SK-N-SH (cell line): ENCODE data around the gene ISX. TPM values are rescaled to one million over a fixed set of nuclear protein-coding genes. Genes with fewer than 3 reads are reported as not detected.

ENCODE experiments used
- CTCF ChIA-PET: fragments of 300-600, 350-600 bp; formaldehyde crosslinking; extraction: SDS; loops from one replicate; lab custom pipeline; 2021; lab: Yijun Ruan, JAX
- POLR2A ChIA-PET: fragments of 350-600 bp; sonication (Branson Sonifier 250); formaldehyde crosslinking; extraction: SDS; loops from one replicate; lab custom pipeline; 2020; ENCODE audit warnings: antibody characterized with exemption, inconsistent platforms; lab: Yijun Ruan, JAX
- DNase-seq: peaks from one replicate; pipeline ENCODE4 v3.0.0; 2012
- H2AFZ ChIP-seq: fragments of 200-600 bp; sonication (generic); 2 replicates; pipeline ENCODE4 v1.8.1; 2016; ENCODE audit warnings: antibody characterized with exemption, mild to moderate bottlenecking, low read depth
- H3F3A ChIP-seq: fragments of 200-600 bp; sonication (generic); replicated peaks from 2 replicates; pipeline ENCODE3; 2016; ENCODE audit warnings: antibody characterized with exemption, mild to moderate bottlenecking; ENCODE audit not compliant: insufficient read depth
- H3K27ac ChIP-seq, 2 experiments: fragments of 200-500 bp in 1 of 2; fragments of 200-600 bp in 1 of 2; sonication (Bioruptor generic) in 1 of 2; sonication (generic), shearing (Covaris generic) in 1 of 2; 2 replicates each; pipeline versions ENCODE4 v1.5.1 to v1.6.1; 2014 to 2016; ENCODE audit warnings: low read depth in 2 of 2, inconsistent platforms in 1 of 2, low read length in 1 of 2, mild to moderate bottlenecking in 1 of 2, mixed read lengths in 1 of 2
- H3K27me3 ChIP-seq: fragments of 200-600 bp; sonication (generic), shearing (Covaris generic); 2 replicates; pipeline ENCODE4 v1.6.1; 2016; ENCODE audit warnings: mixed run types; ENCODE audit not compliant: insufficient read depth
- H3K36me3 ChIP-seq, 2 experiments: fragments of 200-500 bp in 1 of 2; fragments of 200-600 bp in 1 of 2; sonication (Bioruptor generic) in 1 of 2; sonication (generic) in 1 of 2; replicated peaks in 1 of 2; 2 replicates each; pipeline versions ENCODE3 to v1.5.1; 2014 to 2016; ENCODE audit warnings: low read length in 1 of 2, mild to moderate bottlenecking in 1 of 2; ENCODE audit not compliant: insufficient read depth in 2 of 2, control insufficient read depth in 1 of 2
- H3K4me1 ChIP-seq, 2 experiments: fragments of 200-500 bp in 1 of 2; fragments of 200-600 bp in 1 of 2; sonication (Bioruptor generic) in 1 of 2; sonication (generic), shearing (Covaris generic) in 1 of 2; 2 replicates each; pipeline versions ENCODE4 v1.5.1 to v1.6.1; 2014 to 2016; ENCODE audit warnings: low read depth in 1 of 2, low read length in 1 of 2, mixed run types in 1 of 2; ENCODE audit not compliant: insufficient read depth in 2 of 2, control insufficient read depth in 1 of 2
- H3K4me2 ChIP-seq: fragments of 200-600 bp; sonication (generic), shearing (Covaris generic); 2 replicates; pipeline ENCODE4 v1.6.1; 2017; ENCODE audit warnings: mixed run types
- H3K4me3 ChIP-seq, 2 experiments: fragments of 200-500 bp in 1 of 2; fragments of 200-600 bp in 1 of 2; sonication (Bioruptor generic) in 1 of 2; sonication (generic), shearing (Covaris generic) in 1 of 2; 2 replicates each; pipeline versions ENCODE4 v1.5.1 to v1.8.1; 2014 to 2016; ENCODE audit warnings: low read depth in 2 of 2, inconsistent platforms in 1 of 2, low read length in 1 of 2, mild to moderate bottlenecking in 1 of 2, mixed read lengths in 1 of 2, moderate library complexity in 1 of 2
- H3K79me2 ChIP-seq: fragments of 200-600 bp; sonication (generic); 2 replicates; pipeline ENCODE4 v1.8.1; 2017; ENCODE audit warnings: mild to moderate bottlenecking; ENCODE audit not compliant: insufficient read depth
- H3K9ac ChIP-seq: fragments of 200-600 bp; sonication (generic); 2 replicates; pipeline ENCODE4 v1.6.1; 2017; ENCODE audit warnings: mixed run types
- H3K9me2 ChIP-seq: fragments of 200-600 bp; sonication (generic); 2 replicates; pipeline ENCODE4 v1.6.1; 2017; ENCODE audit warnings: mixed run types
- H3K9me3 ChIP-seq: fragments of 200-600 bp; sonication (generic); 2 replicates; pipeline ENCODE4 v1.6.1; 2017; ENCODE audit warnings: mixed run types, mild to moderate bottlenecking, moderate library complexity
- H4K20me1 ChIP-seq: fragments of 200-600 bp; sonication (generic); 2 replicates; pipeline ENCODE4 v1.6.1; 2017; ENCODE audit warnings: mild to moderate bottlenecking, mixed run types; ENCODE audit not compliant: insufficient read depth
- CHD2 ChIP-seq: fragments of 150-350 bp; IDR thresholded peaks from 2 replicates; pipeline ENCODE4 v1.6.1; 2018; ENCODE audit warnings: low read length; ENCODE audit not compliant: partially characterized antibody
- ELF1 ChIP-seq: IDR thresholded peaks from 2 replicates; pipeline ENCODE4 v1.4.0; 2012
- EP300 ChIP-seq, 2 experiments: IDR thresholded peaks; 2 replicates each; pipeline versions ENCODE4 v1.4.0 to v1.6.1; 2012; ENCODE audit warnings: borderline replicate concordance in 1 of 2, low read depth in 1 of 2, low read length in 1 of 2
- EZH2phosphoT487 ChIP-seq: fragments of 200-600 bp; sonication (generic); IDR thresholded peaks from 2 replicates; pipeline ENCODE4 v1.6.1; 2017; ENCODE audit warnings: low read depth, mixed run types, mild to moderate bottlenecking, antibody characterized with exemption, moderate library complexity, borderline replicate concordance
- FOSL2 ChIP-seq: IDR thresholded peaks from 2 replicates; pipeline ENCODE4 v1.4.0; 2012; ENCODE audit warnings: low read depth, mild to moderate bottlenecking, moderate library complexity, borderline replicate concordance
- FOXM1 ChIP-seq: IDR thresholded peaks from 2 replicates; pipeline ENCODE4 v1.4.0; 2012; ENCODE audit warnings: low read depth, mild to moderate bottlenecking
- GABPA ChIP-seq: IDR thresholded peaks from 2 replicates; pipeline ENCODE4 v1.4.0; 2012; ENCODE audit warnings: low read depth, mild to moderate bottlenecking
- JUND ChIP-seq: IDR thresholded peaks from 2 replicates; pipeline ENCODE4 v1.4.0; 2012
- MXI1 ChIP-seq: IDR thresholded peaks from 2 replicates; pipeline ENCODE4 v1.6.1; 2012; ENCODE audit warnings: mild to moderate bottlenecking, low read depth, low read length, improper control_type of control experiment
- POLR2AphosphoS5 ChIP-seq: IDR thresholded peaks from 2 replicates; pipeline ENCODE4 v1.6.1; 2012; ENCODE audit warnings: low read depth, low read length
- RAD21 ChIP-seq: IDR thresholded peaks from 2 replicates; pipeline ENCODE4 v1.6.1; 2012; ENCODE audit warnings: mild to moderate bottlenecking, low read length
- RFX5 ChIP-seq: IDR thresholded peaks from 2 replicates; pipeline ENCODE4 v1.6.1; 2012; ENCODE audit warnings: mild to moderate bottlenecking, improper control_type of control experiment, low read length
- TEAD4 ChIP-seq: IDR thresholded peaks from 2 replicates; pipeline ENCODE4 v1.4.0; 2012; ENCODE audit warnings: mild to moderate bottlenecking, borderline replicate concordance; ENCODE audit not compliant: insufficient read depth
- YY1 ChIP-seq: IDR thresholded peaks from 2 replicates; pipeline ENCODE4 v1.4.0; 2012; ENCODE audit warnings: low read depth, mild to moderate bottlenecking
- WGBS: methylation state at CpG from one replicate; pipeline ENCODE4 v1.1.6; 2017; ENCODE audit warnings: low lambda C conversion rate; 5-methylcytosine and 5-hydroxymethylcytosine counted together
- polyA plus RNA-seq, 3 experiments: library from polyadenylated mRNA; depleted of rRNA; stranded (reverse); fragments of >200 nt; gene quantifications; 2 replicates each; pipeline ENCODE4 v1.2.3, GENCODE V29; 2012
- TF ChIP-seq, protein P1 (sequence below): IDR thresholded peaks from 2 replicates; pipeline ENCODE4 v1.4.0; 2012; ENCODE audit warnings: low read depth, borderline replicate concordance
- TF ChIP-seq, protein P2 (sequence below): fragments of 150-350 bp; IDR thresholded peaks from 2 replicates; pipeline ENCODE4 v1.6.1; 2017; ENCODE audit warnings: antibody characterized with exemption, low read length, low read depth, borderline replicate concordance
- TF ChIP-seq, protein P3 (sequence below): IDR thresholded peaks from 2 replicates; pipeline ENCODE4; 2012
- TF ChIP-seq, protein P4 (sequence below): fragments of 200-600 bp; sonication (generic); IDR thresholded peaks from 2 replicates; pipeline ENCODE4 v1.6.1; 2017; ENCODE audit warnings: antibody characterized with exemption, mild to moderate bottlenecking, moderate library complexity
- TF ChIP-seq, protein P5 (sequence below): IDR thresholded peaks from 2 replicates; pipeline ENCODE4 v1.4.0; 2012; ENCODE audit warnings: low read depth
- TF ChIP-seq, protein P6 (sequence below): fragments of 150-350 bp; IDR thresholded peaks from 2 replicates; pipeline ENCODE4 v1.6.1; 2016; ENCODE audit warnings: mild to moderate bottlenecking, low read depth, low read length

The ISX gene
- polyA plus RNA-seq, 1 of the 3 experiments (the other 2 are of a cell fraction), result not detected

DNA sequence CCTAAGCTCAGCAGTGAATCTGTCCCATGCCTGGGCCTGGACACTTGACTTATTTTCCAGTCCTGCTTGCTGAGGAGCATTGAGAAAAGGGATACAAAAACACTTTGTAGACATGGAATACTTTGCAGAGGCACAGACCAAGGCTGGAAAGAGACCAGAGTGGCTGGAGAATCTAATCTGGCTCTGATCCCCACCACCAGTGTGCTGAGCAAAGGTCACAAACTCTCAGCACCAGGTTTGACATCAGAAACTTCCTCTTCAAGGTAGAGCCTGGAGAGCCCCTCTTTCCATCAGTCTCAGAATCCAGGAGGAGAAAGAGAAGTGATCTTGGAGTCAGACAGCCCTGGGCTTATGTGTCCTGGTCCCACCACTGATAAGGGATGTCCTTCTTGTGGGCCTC, 53.5 kb downstream of the ISX start:
- Histone ChIP-seq H3K79me2 (no peaks in the 10 kb centered on the region), H3K9me2 (no peaks in the 10 kb centered on the region), H3F3A (no peaks in the 10 kb centered on the region), H4K20me1 (no peaks in the 10 kb centered on the region), H3K9ac (no peak overlapping the region), H3K36me3 (no peaks in the 10 kb centered on the region), H3K9me3 (no peaks in the 10 kb centered on the region), H3K4me1 (no peaks in the 10 kb centered on the region), H2AFZ (no peak overlapping the region), H3K4me3 (no peak overlapping the region), H3K27me3 (no peaks in the 10 kb centered on the region; the same call in 1 of the 2 replicates), H3K4me2 (no peak overlapping the region), H3K27ac (no peak overlapping the region)
- DNase-seq, result no peak
- TF ChIP-seq CHD2 (no peak), JUND (no peak), FOXM1 (no peak), YY1 (no peak), GABPA (no peak), ELF1 (no peak), EP300 (IDR thresholded peaks at IDR 0.05; ENCODE audit: borderline replicate concordance in 1 of 2, low read depth in 1 of 2, low read length in 1 of 2) (no peak), TEAD4 (no peak)
- TF ChIP-seq, protein P1, sequence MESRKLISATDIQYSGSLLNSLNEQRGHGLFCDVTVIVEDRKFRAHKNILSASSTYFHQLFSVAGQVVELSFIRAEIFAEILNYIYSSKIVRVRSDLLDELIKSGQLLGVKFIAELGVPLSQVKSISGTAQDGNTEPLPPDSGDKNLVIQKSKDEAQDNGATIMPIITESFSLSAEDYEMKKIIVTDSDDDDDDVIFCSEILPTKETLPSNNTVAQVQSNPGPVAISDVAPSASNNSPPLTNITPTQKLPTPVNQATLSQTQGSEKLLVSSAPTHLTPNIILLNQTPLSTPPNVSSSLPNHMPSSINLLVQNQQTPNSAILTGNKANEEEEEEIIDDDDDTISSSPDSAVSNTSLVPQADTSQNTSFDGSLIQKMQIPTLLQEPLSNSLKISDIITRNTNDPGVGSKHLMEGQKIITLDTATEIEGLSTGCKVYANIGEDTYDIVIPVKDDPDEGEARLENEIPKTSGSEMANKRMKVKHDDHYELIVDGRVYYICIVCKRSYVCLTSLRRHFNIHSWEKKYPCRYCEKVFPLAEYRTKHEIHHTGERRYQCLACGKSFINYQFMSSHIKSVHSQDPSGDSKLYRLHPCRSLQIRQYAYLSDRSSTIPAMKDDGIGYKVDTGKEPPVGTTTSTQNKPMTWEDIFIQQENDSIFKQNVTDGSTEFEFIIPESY, result no peak
- TF ChIP-seq, protein P2, sequence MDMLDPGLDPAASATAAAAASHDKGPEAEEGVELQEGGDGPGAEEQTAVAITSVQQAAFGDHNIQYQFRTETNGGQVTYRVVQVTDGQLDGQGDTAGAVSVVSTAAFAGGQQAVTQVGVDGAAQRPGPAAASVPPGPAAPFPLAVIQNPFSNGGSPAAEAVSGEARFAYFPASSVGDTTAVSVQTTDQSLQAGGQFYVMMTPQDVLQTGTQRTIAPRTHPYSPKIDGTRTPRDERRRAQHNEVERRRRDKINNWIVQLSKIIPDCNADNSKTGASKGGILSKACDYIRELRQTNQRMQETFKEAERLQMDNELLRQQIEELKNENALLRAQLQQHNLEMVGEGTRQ, result no peak
- TF ChIP-seq, protein P3, sequence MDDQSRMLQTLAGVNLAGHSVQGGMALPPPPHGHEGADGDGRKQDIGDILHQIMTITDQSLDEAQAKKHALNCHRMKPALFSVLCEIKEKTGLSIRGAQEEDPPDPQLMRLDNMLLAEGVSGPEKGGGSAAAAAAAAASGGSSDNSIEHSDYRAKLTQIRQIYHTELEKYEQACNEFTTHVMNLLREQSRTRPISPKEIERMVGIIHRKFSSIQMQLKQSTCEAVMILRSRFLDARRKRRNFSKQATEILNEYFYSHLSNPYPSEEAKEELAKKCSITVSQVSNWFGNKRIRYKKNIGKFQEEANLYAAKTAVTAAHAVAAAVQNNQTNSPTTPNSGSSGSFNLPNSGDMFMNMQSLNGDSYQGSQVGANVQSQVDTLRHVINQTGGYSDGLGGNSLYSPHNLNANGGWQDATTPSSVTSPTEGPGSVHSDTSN, result no peak
- CTCF ChIA-PET, result interaction anchor here (1.0 to 1.3 kb wide), 2 partner anchors 9 to 31 kb away, joined by 3 to 4 read pairs; no protein-coding TSS in a partner anchor
- POLR2A ChIA-PET, result no interaction called here

DNA sequence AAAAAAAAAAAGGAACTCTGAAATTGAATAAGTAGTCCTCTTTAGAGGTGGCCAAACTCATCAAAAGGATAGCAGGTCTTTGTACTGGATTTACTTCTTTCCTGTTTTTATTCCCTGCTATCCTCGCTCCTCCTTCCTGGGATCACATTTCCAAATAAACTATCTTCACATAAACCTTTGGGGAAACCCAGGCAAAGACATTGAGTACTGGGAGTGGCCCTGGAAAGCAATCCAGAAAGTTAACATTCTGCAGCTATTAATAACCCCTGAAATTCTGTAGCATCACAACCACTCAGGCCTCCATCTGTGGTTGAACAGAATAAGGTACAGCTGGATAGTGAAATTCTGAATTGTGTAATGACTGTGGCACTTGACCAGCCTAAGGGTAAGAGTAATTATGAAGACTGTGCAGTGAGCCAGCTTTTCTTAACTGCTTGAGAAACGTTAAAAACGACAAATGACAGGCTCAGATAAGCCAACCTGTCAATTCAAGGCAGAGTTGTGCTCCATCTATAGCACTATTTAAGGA, 58.8 kb downstream of the ISX start:
- Histone ChIP-seq H3K79me2 (no peaks in the 10 kb centered on the region), H4K20me1 (no peaks in the 10 kb centered on the region), H3K4me1 (no peaks in the 10 kb centered on the region), H3K9me2 (no peaks in the 10 kb centered on the region), H3K4me2 (no peak overlapping the region), H3K36me3 (no peaks in the 10 kb centered on the region), H3K27me3 (peaks cover 5% of the 10 kb centered on the region; the same call in 1 of the 2 replicates), H3K9me3 (no peaks in the 10 kb centered on the region), H2AFZ (no peak overlapping the region), H3K9ac (no peak overlapping the region), H3F3A (no peaks in the 10 kb centered on the region), H3K4me3 (no peak overlapping the region), H3K27ac (no peak overlapping the region)
- POLR2A ChIA-PET, result no interaction called here
- no peak for DNase-seq
- CTCF ChIA-PET, result interaction anchor here (1.6 kb wide), 1 partner anchor 26 kb away, joined by 4 read pairs; no protein-coding TSS in a partner anchor
- 4% methylated on average over 3 of the region's 3 CpGs for WGBS
- TF ChIP-seq YY1 (no peak), FOXM1 (no peak), MXI1 (no peak), RFX5 (no peak), RAD21 (no peak), FOSL2 (no peak), EZH2phosphoT487 (no peak), POLR2AphosphoS5 (no peak)
- TF ChIP-seq, protein P4, sequence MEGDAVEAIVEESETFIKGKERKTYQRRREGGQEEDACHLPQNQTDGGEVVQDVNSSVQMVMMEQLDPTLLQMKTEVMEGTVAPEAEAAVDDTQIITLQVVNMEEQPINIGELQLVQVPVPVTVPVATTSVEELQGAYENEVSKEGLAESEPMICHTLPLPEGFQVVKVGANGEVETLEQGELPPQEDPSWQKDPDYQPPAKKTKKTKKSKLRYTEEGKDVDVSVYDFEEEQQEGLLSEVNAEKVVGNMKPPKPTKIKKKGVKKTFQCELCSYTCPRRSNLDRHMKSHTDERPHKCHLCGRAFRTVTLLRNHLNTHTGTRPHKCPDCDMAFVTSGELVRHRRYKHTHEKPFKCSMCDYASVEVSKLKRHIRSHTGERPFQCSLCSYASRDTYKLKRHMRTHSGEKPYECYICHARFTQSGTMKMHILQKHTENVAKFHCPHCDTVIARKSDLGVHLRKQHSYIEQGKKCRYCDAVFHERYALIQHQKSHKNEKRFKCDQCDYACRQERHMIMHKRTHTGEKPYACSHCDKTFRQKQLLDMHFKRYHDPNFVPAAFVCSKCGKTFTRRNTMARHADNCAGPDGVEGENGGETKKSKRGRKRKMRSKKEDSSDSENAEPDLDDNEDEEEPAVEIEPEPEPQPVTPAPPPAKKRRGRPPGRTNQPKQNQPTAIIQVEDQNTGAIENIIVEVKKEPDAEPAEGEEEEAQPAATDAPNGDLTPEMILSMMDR, result no peak
- TF ChIP-seq, protein P5, sequence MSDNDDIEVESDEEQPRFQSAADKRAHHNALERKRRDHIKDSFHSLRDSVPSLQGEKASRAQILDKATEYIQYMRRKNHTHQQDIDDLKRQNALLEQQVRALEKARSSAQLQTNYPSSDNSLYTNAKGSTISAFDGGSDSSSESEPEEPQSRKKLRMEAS, result no peak
- TF ChIP-seq, protein P2, result no peak
- TF ChIP-seq, protein P6, sequence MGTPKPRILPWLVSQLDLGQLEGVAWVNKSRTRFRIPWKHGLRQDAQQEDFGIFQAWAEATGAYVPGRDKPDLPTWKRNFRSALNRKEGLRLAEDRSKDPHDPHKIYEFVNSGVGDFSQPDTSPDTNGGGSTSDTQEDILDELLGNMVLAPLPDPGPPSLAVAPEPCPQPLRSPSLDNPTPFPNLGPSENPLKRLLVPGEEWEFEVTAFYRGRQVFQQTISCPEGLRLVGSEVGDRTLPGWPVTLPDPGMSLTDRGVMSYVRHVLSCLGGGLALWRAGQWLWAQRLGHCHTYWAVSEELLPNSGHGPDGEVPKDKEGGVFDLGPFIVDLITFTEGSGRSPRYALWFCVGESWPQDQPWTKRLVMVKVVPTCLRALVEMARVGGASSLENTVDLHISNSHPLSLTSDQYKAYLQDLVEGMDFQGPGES, result no peak
